Fibroblast of skin of scalp (primary cell): ENCODE measurements around the gene RAPGEF2.
A peak's percentile ranks its signal among the peaks of the same experiment; 100 is the strongest.
"Not testable (repeated sequence)": the region's sequence is repeated elsewhere in the genome, so short reads cannot be mapped to it uniquely, and the experiment has no call there.

Experiments used
- DNase-seq: peaks from one replicate; pipeline ENCODE4 v3.0.0-alpha.2; 2013

Gene RAPGEF2

DNA sequence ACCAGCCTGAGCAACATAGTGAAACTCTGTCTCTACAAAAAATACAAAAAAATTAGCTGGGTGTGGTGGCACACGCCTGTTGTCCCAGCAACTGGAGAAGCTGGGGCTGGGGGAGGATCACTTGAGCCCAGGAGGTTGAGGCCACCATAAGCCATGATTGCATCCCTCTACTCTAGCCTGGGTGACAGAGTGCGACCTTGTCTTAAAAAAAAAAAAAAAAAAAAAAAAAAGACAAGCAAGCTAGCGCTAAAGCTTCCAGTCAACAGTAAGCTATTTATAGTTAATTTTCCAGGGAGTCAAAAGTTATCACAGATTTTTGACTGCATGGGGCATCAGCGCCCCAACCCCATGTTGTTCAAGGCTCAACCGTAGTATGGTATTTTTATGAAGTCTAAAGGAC is 273.4 kb downstream of the RAPGEF2 start:
- DNase-seq, result no peak

DNA sequence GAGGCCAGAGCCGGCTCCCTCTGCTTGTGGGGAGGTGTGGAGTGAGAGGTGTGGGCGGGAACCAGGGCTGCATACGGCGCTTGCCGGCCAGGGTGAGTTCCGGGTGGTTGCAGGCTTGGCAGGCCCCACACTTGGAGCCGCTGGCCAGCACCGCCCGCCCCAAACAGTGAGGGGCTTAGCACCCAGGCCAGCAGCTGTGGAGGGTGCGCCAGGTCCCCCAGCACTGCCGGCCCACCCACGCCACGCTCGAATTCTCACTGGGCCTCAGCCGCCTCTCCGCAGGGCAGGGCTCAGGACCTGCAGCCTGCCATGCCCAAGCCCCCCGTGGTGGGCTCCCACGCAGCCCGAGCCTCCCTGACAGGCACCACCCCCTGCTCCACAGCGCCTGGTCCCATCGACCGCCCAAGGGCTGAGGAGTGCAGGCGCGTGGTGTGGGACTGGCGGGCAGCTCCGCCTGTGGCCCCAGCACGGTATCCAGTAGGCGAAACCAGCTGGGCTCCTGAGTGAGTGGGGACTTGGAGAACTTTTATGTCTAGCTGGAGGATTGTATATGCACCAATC is 275.3 kb downstream of the RAPGEF2 start:
- DNase-seq, result no peak

DNA sequence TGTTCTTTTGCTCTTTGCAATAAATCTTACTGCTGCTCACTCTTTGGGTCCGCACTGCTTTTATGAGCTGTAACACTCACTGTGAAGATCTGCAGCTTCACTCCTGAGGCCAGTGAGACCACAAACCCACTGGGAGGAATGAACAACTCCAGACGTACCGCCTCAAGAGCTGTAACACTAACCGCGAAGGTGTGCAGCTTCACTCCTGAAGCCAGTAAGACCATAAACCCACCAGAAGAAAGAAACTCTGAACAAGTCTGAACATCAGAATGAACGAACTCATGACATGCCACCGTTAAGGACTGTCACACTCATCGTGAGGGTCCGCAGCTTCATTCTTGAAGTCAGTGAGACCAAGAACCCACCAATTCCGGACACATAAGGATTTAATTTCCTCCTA is 276.2 kb downstream of the RAPGEF2 start:
- not testable (repeated sequence) for DNase-seq

DNA sequence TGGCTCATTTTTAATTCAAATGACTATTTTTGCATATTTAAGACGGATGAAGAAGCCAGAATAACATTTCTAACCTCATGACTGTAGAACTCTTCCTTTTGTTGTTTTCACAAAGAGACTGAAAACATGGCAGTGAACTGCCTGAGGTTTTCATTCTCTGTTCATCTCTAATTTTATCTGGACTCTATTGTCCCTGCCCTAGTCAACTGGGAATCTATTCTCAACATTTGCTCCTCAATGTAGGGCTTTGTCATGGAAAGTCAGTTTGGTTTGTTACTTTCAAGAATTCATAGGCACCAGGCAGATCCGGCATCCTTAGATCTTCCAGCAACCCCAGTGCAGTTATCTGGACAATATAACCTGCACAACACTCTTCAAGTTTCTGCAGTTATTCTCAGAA is 277.0 kb downstream of the RAPGEF2 start:
- DNase-seq, result no peak

DNA sequence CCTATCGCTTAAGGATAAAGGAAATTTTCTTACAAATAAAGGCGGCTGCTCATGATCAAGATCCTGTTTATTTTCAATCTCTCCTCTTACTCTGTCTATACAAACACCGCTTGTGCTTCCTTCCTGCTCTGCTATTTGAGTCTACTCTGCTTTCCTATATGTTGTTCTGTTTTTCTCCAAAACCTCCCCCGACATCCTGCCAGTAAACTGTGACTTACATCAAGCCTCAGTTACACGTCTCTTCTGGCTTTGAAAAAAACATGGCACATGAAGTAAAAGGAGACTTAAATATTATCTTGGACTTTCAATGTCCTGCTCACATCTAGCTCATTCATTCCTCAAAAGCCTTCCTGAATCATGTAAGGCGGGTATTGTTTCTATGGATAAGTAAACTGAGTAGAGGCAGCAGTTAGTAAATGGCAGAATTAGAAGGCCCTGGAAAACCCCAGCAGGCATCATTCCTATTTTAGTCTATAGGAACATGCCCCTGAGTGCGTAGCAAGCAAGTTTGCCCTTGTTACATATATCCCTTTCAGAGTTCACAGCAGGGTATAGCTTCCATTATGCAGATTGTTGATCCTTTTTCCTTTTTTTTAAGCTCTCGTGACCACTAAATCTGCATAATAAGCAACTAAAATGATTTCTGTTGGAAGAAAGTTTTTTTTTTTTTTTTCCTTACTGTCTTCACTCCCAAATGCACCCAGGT is 280.1 kb downstream of the RAPGEF2 start:
- DNase-seq, result no peak

DNA sequence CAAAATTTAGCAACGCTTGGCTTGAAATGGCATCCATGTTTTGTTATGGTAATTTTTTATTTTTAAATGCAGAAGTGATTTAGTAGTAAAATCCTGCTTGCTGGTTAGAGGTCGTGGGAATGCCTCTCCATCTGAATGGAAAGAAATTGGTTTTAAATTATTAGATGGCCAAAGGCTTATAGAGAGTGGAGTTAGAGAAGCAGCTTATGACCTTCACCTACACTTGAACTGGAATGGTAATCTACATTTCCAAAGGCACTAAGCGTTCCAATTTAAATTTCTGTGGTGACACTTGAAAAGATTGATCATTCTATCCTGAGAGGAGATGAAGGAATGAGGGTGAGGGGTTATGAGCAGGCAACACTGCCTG is 280.7 kb downstream of the RAPGEF2 start:
- no peak for DNase-seq

DNA sequence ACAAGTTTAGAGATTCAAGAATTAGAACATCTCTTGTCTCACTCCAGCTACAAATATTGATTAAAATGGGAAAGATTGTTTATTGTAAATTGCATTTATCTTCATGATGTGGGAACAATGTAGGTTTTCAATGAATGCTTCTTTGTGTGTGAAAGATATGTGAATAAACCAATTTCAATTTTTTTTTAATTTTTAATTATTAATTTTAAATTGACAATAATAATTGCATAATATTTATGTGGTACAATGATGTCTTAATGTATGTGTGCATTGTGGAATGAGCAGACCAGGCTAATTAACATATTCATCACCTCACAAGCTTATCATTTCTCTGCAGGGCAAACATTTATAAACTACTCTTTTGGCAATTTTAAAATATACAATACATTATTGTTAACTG is 281.1 kb downstream of the RAPGEF2 start:
- DNase-seq, result no peak

DNA sequence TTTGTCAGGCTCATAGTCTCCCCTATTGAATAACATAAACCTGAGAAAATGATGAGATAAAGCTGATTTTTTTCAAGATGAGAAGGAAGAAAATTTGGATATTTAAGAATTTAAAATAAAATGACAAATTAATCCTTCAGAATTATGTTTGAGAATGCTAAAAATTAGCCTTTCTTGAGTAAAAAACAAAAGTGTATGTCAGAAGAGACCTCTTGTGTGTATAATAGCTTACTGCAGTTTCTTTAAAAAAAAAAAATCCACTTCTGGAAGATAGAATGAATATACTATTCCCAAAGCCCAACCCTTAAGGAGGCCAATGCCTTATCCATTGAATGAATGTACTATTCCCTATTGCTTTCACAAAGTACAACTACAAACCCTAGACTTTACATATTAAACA is 281.8 kb downstream of the RAPGEF2 start:
- no peak for DNase-seq

DNA sequence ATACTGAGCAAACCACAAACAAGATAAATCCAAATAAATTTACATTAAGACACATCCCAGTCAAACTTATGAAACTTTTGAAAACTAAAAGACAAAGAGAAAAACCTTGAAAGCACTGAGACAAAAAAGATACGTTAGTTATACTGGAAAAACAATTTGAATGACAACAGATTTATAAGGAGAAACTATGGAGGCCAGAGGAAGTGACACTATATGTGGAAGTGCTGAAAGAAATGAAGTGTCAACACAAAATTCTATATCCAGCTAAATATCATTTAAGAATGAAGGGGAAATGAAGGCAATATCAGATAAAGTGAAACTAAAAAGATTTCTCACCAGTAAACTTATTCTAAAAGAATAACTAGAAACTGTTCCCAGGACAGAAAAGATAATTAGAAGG is 283.7 kb downstream of the RAPGEF2 start:
- DNase-seq, result no peak

DNA sequence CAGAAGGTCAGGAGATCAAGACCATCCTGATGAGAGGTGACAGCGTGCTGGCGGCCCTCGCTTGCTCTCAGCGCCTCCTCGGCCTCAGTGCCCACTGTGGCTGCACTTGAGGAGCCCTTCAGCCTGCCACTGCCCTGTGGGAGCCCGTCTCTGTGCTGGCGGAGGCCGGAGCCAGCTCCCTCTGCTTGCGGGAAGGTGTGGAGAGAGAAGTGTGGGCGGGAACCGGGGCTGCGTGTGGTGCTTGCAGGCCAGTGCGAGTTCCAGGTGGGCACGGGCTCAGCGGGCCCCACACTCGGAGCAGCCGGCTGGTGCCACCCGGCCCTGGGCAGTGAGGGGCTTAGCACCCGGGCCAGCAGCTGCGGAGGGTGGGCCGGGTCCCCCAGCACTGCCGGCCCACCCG is 286.9 kb downstream of the RAPGEF2 start:
- no peak for DNase-seq

DNA sequence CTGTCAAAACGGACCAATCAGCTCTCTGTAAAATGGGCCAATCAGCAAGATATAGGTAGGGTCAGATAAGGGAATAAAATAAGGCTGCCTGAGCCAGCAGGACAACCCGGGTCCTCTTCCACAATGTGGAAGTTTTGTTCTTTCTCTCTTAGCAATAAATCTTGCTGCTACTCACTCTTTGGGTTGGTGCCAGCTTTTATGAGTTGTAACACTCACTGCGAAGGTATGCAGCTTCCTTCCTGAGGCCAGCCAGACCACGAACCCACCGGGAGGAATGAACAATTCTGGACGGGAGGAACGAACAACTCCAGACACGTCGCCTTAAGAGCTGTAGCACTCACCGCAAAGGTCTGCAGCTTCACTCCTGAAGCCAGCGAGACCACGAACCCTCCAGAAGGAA is 287.8 kb downstream of the RAPGEF2 start:
- DNase-seq, result peak; percentile 97

DNA sequence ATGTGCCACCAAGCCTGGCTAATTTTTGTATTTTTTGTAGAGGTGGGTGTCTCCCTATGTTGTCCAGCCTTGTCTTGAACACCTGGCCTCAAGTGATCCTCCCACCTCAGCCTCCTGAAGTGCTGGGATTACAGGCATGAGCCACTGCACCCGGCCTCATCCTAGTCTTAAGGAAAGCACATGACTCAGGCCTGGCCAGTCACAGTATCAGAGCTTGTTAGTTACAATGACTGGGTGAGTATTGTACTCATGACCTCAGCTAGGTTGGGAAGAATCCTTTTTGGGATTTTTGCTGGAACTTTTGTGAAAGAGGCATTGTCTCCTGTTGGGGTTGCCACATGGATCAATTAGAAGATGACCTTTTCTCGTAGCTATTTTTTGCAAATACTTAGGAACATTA is 292.8 kb downstream of the RAPGEF2 start:
- DNase-seq, result no peak

DNA sequence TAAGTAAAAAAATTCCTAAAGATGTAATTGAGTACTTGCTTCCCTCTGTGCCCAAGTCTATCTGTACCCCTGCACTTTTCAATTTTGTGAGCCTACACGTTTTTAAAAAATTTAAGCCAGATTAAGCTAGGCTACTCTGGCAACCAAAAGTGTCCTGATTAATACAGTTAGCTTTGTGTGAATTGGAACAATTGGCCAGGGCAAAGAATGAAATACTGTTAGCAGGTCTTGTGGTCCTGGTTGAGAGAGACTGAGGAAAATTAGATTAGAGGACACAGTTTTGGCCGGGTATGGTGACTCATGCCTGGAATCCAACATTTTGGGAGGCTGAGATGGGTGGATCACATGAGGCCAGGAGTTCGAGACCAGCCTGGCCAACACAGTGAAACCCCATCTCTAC is 293.3 kb downstream of the RAPGEF2 start:
- no peak for DNase-seq

DNA sequence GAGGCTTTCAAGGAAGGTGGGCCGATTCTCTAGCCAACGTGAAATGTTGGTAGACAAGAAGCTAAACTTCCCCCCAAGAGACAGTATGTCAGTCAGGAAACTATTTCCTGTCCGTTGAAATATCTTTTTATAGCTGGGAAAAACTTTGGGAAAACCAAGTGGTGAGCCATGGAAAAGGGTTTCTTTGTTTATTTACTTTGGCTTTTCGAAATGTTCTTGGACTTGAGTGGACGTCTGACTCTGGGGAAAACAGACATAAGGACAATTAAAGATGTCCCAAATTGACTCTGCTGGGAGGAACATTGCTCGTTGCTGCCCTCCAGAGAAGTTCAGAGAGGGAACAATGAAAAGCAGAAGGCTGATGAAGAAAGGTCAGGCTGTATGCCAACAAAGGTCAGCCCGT is 295.4 kb downstream of the RAPGEF2 start:
- DNase-seq, result peak; percentile 71

DNA sequence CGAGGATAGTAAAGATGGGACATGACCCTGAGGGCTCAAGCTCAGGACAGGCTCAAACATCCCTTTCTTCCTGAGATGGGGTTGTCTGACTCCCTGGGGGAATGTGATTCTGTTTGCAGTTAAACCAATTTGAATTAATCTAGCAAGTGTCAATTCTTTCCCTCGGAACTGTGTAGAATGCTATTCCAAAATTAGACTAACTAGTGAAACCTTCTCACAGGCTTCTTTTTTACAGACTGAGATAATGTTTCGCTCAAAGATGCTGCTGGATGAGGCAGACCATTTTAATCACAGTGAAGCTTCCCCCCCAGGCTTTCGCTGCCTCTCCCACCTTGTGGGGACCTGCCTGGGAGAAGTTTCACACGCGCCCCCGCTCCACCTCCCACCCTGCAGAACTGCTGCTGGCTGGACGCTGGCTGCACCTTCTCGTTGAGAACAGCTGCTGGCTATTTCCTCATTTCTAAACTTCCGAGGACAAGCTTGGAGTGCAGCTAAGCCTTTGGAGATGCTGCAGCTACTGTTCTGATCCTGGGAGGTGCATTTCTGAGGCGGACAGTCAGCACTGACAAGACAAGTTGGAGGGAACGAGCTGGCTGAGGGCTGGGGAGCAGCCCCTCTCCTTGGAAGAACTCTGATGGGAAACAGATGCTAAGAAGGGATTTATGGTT is 297.8 kb downstream of the RAPGEF2 start:
- peak; percentile 79 for DNase-seq

DNA sequence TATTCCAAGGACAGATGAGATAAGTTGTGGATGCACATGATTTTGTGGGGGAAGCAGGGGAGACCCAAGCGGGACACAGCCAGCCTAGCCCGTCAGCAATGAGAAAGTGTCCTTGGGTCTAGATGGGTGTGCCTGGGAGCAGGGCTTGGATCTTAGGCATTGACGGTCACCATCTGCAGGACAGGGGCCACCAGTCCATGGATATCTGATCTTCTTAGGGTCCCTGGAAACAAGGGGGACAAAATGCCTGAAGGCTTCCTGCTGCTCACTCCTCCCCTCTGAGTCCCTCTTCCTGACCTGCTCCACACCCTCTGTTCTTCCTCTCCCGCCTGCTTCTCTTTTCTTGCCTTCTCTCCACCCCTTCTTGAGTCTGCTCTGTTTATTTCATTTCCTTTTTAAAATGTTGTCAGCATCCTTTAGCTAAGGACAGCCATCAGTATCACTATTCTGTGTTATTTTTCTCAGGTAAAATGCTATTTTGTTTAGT is 298.4 kb downstream of the RAPGEF2 start:
- DNase-seq, result no peak

DNA sequence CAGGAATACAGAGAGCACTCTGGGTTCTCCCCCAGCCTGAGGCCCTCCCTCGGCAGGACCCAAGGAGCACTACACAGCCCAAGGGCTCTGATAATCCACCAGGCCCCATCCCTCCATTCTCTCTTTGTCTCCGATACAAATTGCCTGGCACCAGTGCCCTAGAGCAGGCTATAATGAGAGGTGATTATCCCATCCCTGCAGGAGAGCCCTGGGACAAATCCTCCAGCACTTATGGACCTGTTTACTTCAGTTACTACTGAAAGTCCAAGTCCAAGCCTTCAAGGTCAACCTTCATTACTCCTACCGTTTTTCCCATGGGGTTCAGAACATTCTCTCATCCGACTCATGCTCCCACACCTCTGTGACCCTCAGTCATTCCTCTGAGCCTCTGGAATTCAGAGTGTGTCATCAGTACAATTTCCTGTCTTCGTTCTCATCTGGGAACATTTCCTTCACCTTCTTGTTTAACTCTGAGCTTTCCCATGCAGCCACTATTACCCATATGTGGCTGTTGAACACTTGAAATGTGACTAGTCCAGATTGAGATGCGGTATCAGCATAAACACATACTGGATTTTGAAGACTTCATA is 299.0 kb downstream of the RAPGEF2 start:
- DNase-seq, result peak; percentile 81
